Diencephalon (tissue), 1 donor: ENCODE measurements around the gene BDH2. TPM values are rescaled to one million over a fixed set of nuclear protein-coding genes. Genes with fewer than 3 reads are reported as not detected.

Source experiments
- total RNA-seq: library from RNA; depleted of rRNA; stranded (reverse); fragments of >200 nt; gene quantifications from one replicate; pipeline ENCODE4 v1.2.3, GENCODE V29; 2014

Gene BDH2
- 19.8 TPM for total RNA-seq

DNA sequence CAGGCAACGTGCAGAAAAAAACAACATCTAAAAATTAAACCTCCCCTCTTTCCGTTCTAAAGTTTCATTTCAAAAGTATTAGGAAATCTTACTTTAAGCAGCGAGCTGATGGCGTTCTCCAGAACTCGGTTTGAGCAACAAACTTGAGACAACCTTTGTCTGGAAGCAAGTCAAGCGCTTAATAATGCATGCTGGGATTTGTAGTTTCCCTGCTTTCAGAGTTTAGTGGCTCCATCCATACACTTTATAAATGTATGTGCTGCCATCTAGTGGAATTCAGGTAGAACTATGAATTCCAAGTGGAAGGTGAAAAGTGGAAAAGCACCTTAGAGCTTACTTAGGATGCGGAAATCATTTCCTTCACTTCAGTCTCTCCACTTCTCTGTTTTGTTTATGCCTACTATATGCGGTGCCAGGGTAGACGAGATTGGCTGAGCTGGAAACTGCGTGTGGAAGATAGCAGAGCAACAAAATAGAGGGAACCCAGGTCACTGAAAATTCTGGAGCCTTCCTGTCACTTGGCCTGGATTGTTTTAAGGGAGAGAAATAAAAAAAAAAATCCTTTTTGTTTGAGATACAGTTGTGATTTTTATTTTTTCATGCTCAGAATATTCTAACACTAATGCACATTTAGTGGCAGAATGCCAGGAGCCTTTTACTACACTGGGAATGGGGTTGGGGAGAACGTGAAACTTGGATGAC lies at the start of gene BDH2:
BDH2 (minus strand) TSS at position 144 of the 702 bp plus-strand sequence. CDS start 3,580 bp downstream, outside the sequence.

DNA sequence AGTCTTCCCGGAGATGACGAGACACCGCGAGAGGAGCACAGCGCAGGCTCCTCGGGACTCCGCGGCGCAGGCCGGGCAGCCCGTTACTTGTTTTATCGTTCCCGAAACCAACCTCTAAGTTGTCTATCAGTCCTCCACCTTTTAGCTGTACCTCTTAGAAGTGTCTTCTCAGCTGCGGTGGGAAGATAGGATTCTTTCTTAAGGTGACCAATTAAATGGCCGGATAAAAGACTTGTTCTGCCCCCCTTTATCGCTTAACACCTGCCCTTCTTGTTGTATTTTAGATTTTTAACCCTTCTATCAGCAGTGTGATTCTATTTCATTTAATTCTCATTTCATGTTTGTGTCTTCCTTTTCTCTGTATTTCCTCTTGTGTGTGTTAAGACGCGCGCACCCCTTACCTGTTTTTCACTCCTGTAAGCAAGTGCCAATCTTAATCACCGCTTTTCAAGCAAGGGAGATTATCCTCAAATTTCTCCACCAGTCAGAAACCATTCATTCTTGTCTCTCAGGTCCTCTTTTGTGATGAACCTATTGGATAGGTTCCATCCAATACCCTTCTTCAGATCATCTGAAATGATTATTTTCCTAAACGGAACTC lies 22.8 kb downstream of the BDH2 start, which contains the start of gene SLC9B2:
SLC9B2 (minus strand) TSS at position 15 of the 601 bp plus-strand sequence. CDS start 9,211 bp downstream, outside the sequence.

Other genes starting within 250 kb of the BDH2 start
- gene CISD2, start 230.8 kb downstream of the BDH2 start, total RNA-seq: 56.3 TPM
- 3.7 TPM for gene SLC9B1, start 80.1 kb downstream of the BDH2 start, total RNA-seq
- 95.7 TPM for gene SLC9B2, start 23.1 kb downstream of the BDH2 start, total RNA-seq
- 8.3 TPM for gene CENPE, start 98.5 kb upstream of the BDH2 start, total RNA-seq